HCT116 (cell line): ENCODE data around the gene SECISBP2. TPM values are rescaled to one million over a fixed set of nuclear protein-coding genes. Genes with fewer than 3 reads are reported as not detected.

Experiments used
- ATAC-seq: fragments of 200-7000 bp; cut with Tn5 transposase; 2 replicates; pipeline ENCODE4 v1.9.1; 2020; ENCODE audit warnings: mild to moderate bottlenecking, moderate library complexity
- BruUV-seq: library from RNA; stranded (reverse); fragments of 400-500 nt; replicated peaks from 2 replicates; lab custom pipeline; 2021; lab: Mats Ljungman, UMichigan
- CTCF ChIA-PET: fragments of 300-600 bp; sonication (Branson Sonifier 250); formaldehyde crosslinking; loops from one replicate; lab custom pipeline; 2021; ENCODE audit warnings: antibody characterized with exemption; lab: Charles Lee
- POLR2A ChIA-PET: fragments of 300-600, 350-600 bp; sonication (Branson Sonifier 250); formaldehyde crosslinking; loops from one replicate; lab custom pipeline; 2021; ENCODE audit warnings: antibody characterized with exemption; lab: Charles Lee
- RAD21 ChIA-PET, 2 experiments: fragments of 300-600 bp; sonication (Branson Sonifier 250); formaldehyde crosslinking; loops; one replicate each; lab custom pipeline; 2023; ENCODE audit warnings: low total read pairs in 2 of 2; ENCODE audit not compliant: uncharacterized antibody in 2 of 2, unreplicated experiment in 2 of 2, low non-redundant PET in 1 of 2; lab: Charles Lee
- DNase-seq: peaks from one replicate; pipeline ENCODE4 v3.0.0-alpha.2; 2010; ENCODE audit warnings: low read depth, low spot score
- H2AFZ ChIP-seq: fragments of 200-600 bp; shearing (Covaris generic), sonication (generic); 2 replicates; pipeline ENCODE4 v1.6.1; 2017; ENCODE audit warnings: low read depth, mixed run types, mixed read lengths, antibody characterized with exemption, low read length; ENCODE audit not compliant: poor library complexity, severe bottlenecking
- H3K27ac ChIP-seq: 2 replicates; pipeline ENCODE4 v1.5.1; 2012; ENCODE audit warnings: low read depth, low read length
- H3K27me3 ChIP-seq: fragments of 200-600 bp; sonication (generic); 2 replicates; pipeline ENCODE4 v1.6.1; 2016; ENCODE audit warnings: mixed run types, low read length, mixed read lengths; ENCODE audit not compliant: insufficient read depth
- H3K36me3 ChIP-seq, 2 experiments: fragments of 200-500 bp in 1 of 2; fragments of 200-600 bp in 1 of 2; sonication (Bioruptor generic) in 1 of 2; sonication (generic) in 1 of 2; 2 replicates each; pipeline versions ENCODE4 v1.5.1 to v1.6.1; 2014 to 2016; ENCODE audit warnings: low read length in 2 of 2, inconsistent platforms in 1 of 2, mixed read lengths in 1 of 2, mixed run types in 1 of 2; ENCODE audit not compliant: insufficient read depth in 2 of 2, control insufficient read depth in 1 of 2
- H3K4me1 ChIP-seq, 2 experiments: fragments of 200-600 bp in 1 of 2; sonication (generic) in 1 of 2; 2 replicates each; pipeline versions ENCODE4 v1.5.1 to v1.6.1; 2012 to 2017; ENCODE audit warnings: low read length in 2 of 2, inconsistent platforms in 1 of 2, mild to moderate bottlenecking in 1 of 2, mixed read lengths in 1 of 2, mixed run types in 1 of 2, moderate library complexity in 1 of 2; ENCODE audit not compliant: insufficient read depth in 2 of 2, control insufficient read depth in 1 of 2
- H3K4me2 ChIP-seq: fragments of 200-600 bp; sonication (generic); 2 replicates; pipeline ENCODE4 v1.6.1; 2017; ENCODE audit warnings: mixed run types, low read length, mixed read lengths
- H3K4me3 ChIP-seq, 2 experiments: fragments of 200-600 bp in 1 of 2; sonication (generic) in 1 of 2; replicated peaks in 1 of 2; 2 replicates each; pipeline ENCODE4 v1.5.1; 2011 to 2016; ENCODE audit warnings: low read length in 2 of 2, control low read depth in 1 of 2, low read depth in 1 of 2, mild to moderate bottlenecking in 1 of 2, mixed read lengths in 1 of 2, mixed run types in 1 of 2
- H3K79me2 ChIP-seq: fragments of 200-600 bp; sonication (generic); 2 replicates; pipeline ENCODE4 v1.6.1; 2017; ENCODE audit warnings: mild to moderate bottlenecking, mixed run types, low read length, moderate library complexity, mixed read lengths; ENCODE audit not compliant: insufficient read depth
- H3K9ac ChIP-seq: fragments of 200-600 bp; sonication (generic); 2 replicates; pipeline ENCODE4 v1.6.1; 2016; ENCODE audit warnings: low read length, mixed read lengths
- H3K9me2 ChIP-seq: fragments of 200-600 bp; sonication (generic), shearing (Covaris generic); 2 replicates; pipeline ENCODE4 v1.6.1; 2017; ENCODE audit warnings: mixed run types, mild to moderate bottlenecking, moderate library complexity; ENCODE audit not compliant: insufficient read depth
- H3K9me3 ChIP-seq, 2 experiments: fragments of 200-500 bp in 1 of 2; fragments of 200-600 bp in 1 of 2; sonication (Bioruptor generic) in 1 of 2; sonication (generic) in 1 of 2; 2 replicates each; pipeline ENCODE4 v1.6.1; 2014 to 2017; ENCODE audit warnings: low read length in 2 of 2, mixed read lengths in 2 of 2, inconsistent platforms in 1 of 2, low read depth in 1 of 2, mild to moderate bottlenecking in 1 of 2, mixed run types in 1 of 2, moderate library complexity in 1 of 2; ENCODE audit not compliant: control insufficient read depth in 1 of 2, insufficient read depth in 1 of 2
- H4K20me1 ChIP-seq: fragments of 200-600 bp; sonication (generic), shearing (Covaris generic); 2 replicates; pipeline ENCODE4 v1.6.1; 2017; ENCODE audit warnings: mixed run types, mild to moderate bottlenecking, moderate library complexity; ENCODE audit not compliant: insufficient read depth
- ATF3 ChIP-seq: IDR thresholded peaks from 2 replicates; pipeline ENCODE4 v1.6.1; 2012
- CEBPB ChIP-seq: IDR thresholded peaks from 2 replicates; pipeline ENCODE4 v1.6.1; 2012; ENCODE audit warnings: low read depth
- CTCF ChIP-seq, 3 experiments: fragments of 200-600 bp in 1 of 3; sonication (generic) in 1 of 3; IDR thresholded peaks in 2 of 3; conservative IDR thresholded peaks in 1 of 3; 2 replicates each; pipeline ENCODE4 v1.5.1; 2012 to 2017; ENCODE audit warnings: low read depth in 2 of 3, low read length in 2 of 3, antibody characterized with exemption in 1 of 3, borderline replicate concordance in 1 of 3, control low read depth in 1 of 3, mild to moderate bottlenecking in 1 of 3, mixed read lengths in 1 of 3, mixed run types in 1 of 3, moderate library complexity in 1 of 3; ENCODE audit not compliant: insufficient read depth in 1 of 3
- EGR1 ChIP-seq: IDR thresholded peaks from 2 replicates; pipeline ENCODE4 v1.6.1; 2012; ENCODE audit warnings: low read depth
- EZH2phosphoT487 ChIP-seq: fragments of 200-600 bp; IDR thresholded peaks from 2 replicates; pipeline ENCODE4 v1.6.1; 2018; ENCODE audit warnings: antibody characterized with exemption, borderline replicate concordance
- MAX ChIP-seq: IDR thresholded peaks from 2 replicates; pipeline ENCODE4 v1.6.1; 2012
- POLR2A ChIP-seq: IDR thresholded peaks from 2 replicates; pipeline ENCODE4 v1.7.0; 2011; ENCODE audit warnings: borderline replicate concordance; ENCODE audit not compliant: insufficient read depth, insufficient read length; ENCODE audit errors: extremely low read depth
- POLR2AphosphoS5 ChIP-seq: IDR thresholded peaks from 2 replicates; pipeline ENCODE4 v1.6.1; 2011; ENCODE audit warnings: mild to moderate bottlenecking, low read depth, low read length, moderate library complexity
- SP1 ChIP-seq: IDR thresholded peaks from 2 replicates; pipeline ENCODE4 v1.6.1; 2012; ENCODE audit warnings: low read depth
- SRF ChIP-seq: IDR thresholded peaks from 2 replicates; pipeline ENCODE4 v1.6.1; 2012; ENCODE audit warnings: low read depth
- TCF7L2 ChIP-seq: IDR thresholded peaks from 2 replicates; pipeline ENCODE4 v1.7.0; 2011; ENCODE audit warnings: borderline replicate concordance, inconsistent platforms; ENCODE audit not compliant: insufficient read depth, insufficient read length; ENCODE audit errors: extremely low read depth
- YY1 ChIP-seq: IDR thresholded peaks from 2 replicates; pipeline ENCODE4 v1.6.1; 2011; ENCODE audit warnings: low read length, low read depth, moderate library complexity, mild to moderate bottlenecking; ENCODE audit not compliant: insufficient replicate concordance; ENCODE audit errors: extremely low read depth
- ZFX ChIP-seq: fragments of 450-650 bp; IDR thresholded peaks from 2 replicates; pipeline ENCODE4 v1.6.1; 2017
- intact Hi-C: fragments of 100-400 bp; cut with micrococcal nuclease; formaldehyde crosslinking; loops from 2 replicates; pipeline ENCODE4 v1.10.0; 2022
- total RNA-seq: library from RNA; stranded (reverse); gene quantifications from one replicate; pipeline ENCODE4 v1.2.1, GENCODE V29; 2021; ENCODE audit not compliant: unreplicated experiment

SECISBP2 gene
- total RNA-seq, 1 experiment from 2014 or later, result 41.6 TPM

- no peak for DNase-seq
- Histone ChIP-seq H3K36me3 (no peaks in the 10 kb centered on the region), H2AFZ (no peak overlapping the region), H3K4me2 (no peak overlapping the region), H3K27ac (no peak overlapping the region), H3K9ac (no peak overlapping the region), H3K9me2 (no peaks in the 10 kb centered on the region), H3K9me3 (no peaks in the 10 kb centered on the region), H3K4me1 (peaks cover 0 to 6% of the 10 kb centered on the region in 2 experiments; a peak in 1 of 4 replicates), H3K4me3 (no peak overlapping the region), H3K79me2 (no peaks in the 10 kb centered on the region), H3K27me3 (no peaks in the 10 kb centered on the region), H4K20me1 (no peaks in the 10 kb centered on the region)
- RAD21 ChIA-PET, result no interaction called here
- CTCF ChIA-PET, result no interaction called here
- TF ChIP-seq TCF7L2 (no peak), ZFX (no peak), CEBPB (no peak), ATF3 (no peak), SP1 (no peak), EZH2phosphoT487 (no peak), SRF (no peak), POLR2A (no peak), EGR1 (no peak), POLR2AphosphoS5 (no peak), CTCF (IDR thresholded peaks at IDR 0.05 in 2 of 3, conservative IDR thresholded peaks at IDR 0.05 in 1 of 3; ENCODE audit: borderline replicate concordance in 1 of 3, insufficient read depth in 1 of 3, low read depth in 2 of 3, low read length in 2 of 3) (no peak), MAX (no peak), YY1 (no peak)
- POLR2A ChIA-PET, result no interaction called here
- ATAC-seq, result no peak
- intact Hi-C loops, result no loop called here
- BruUV-seq, result no TSS peak
Observed at GRCh38 chr9:89402695-89403427, 84.6 kb downstream of the SECISBP2 start.
